HL-60 (cell line): ENCODE measurements around the gene PALS2.

ENCODE experiments used
- DNase-seq, 2 experiments: peaks; one replicate each; pipeline ENCODE4 v3.0.0-alpha.2; 2010 to 2020; ENCODE audit warnings: low read depth in 1 of 2, low spot score in 1 of 2
- H3K27ac ChIP-seq: fragments of 250-450 bp; sonication (Bioruptor Pico); replicated peaks from 2 replicates; pipeline ENCODE4 v1.5.1; 2020; ENCODE audit warnings: mild to moderate bottlenecking, moderate library complexity
- H3K27me3 ChIP-seq: fragments of 250-450 bp; sonication (Bioruptor Pico); 2 replicates; pipeline ENCODE4 v1.5.1; 2021; ENCODE audit warnings: mild to moderate bottlenecking, moderate library complexity; ENCODE audit not compliant: insufficient read depth, poor library complexity, severe bottlenecking
- H3K4me3 ChIP-seq: replicated peaks from 2 replicates; pipeline ENCODE4 v1.5.1; 2011; ENCODE audit warnings: mild to moderate bottlenecking, control low read depth, low read length; ENCODE audit not compliant: insufficient read depth
- CTCF ChIP-seq: IDR thresholded peaks from one replicate; pipeline ENCODE4 v1.5.1; 2011; ENCODE audit warnings: low read length, control low read depth, inconsistent platforms; ENCODE audit not compliant: insufficient read depth
- GABPA ChIP-seq: IDR thresholded peaks from 2 replicates; pipeline ENCODE4 v1.6.1; 2012; ENCODE audit warnings: low read depth
- POLR2AphosphoS5 ChIP-seq: IDR thresholded peaks from 2 replicates; pipeline ENCODE4 v1.6.1; 2012; ENCODE audit warnings: low read depth
- REST ChIP-seq: IDR thresholded peaks from 2 replicates; pipeline ENCODE4 v1.6.1; 2012; ENCODE audit warnings: low read depth; ENCODE audit not compliant: insufficient replicate concordance
- SPI1 ChIP-seq: IDR thresholded peaks from 2 replicates; pipeline ENCODE4 v1.6.1; 2012; ENCODE audit warnings: low read depth, mild to moderate bottlenecking, borderline replicate concordance

Gene PALS2

GRCh38 chr7:24582166-24582565, 8.9 kb downstream of the PALS2 start:
- no peak for TF ChIP-seq POLR2AphosphoS5
- no peak for TF ChIP-seq REST
- TF ChIP-seq CTCF, result no peak
- TF ChIP-seq GABPA, result no peak
- no peak for TF ChIP-seq SPI1
- Histone ChIP-seq H3K27ac (no peak overlapping the region), H3K27me3 (no peaks in the 10 kb centered on the region), H3K4me3 (no peak overlapping the region)
- DNase-seq, result no peak

GRCh38 chr7:24587853-24588252, 14.6 kb downstream of the PALS2 start:
- Histone ChIP-seq H3K4me3 (no peak overlapping the region), H3K27me3 (no peaks in the 10 kb centered on the region), H3K27ac (no peak overlapping the region)
- TF ChIP-seq POLR2AphosphoS5 (no peak), GABPA (no peak), CTCF (no peak), REST (no peak), SPI1 (no peak)
- DNase-seq, result no peak

GRCh38 chr7:24591152-24591551, 17.9 kb downstream of the PALS2 start:
- TF ChIP-seq GABPA (no peak), CTCF (no peak), POLR2AphosphoS5 (no peak), SPI1 (no peak), REST (no peak)
- DNase-seq, result no peak
- Histone ChIP-seq H3K27me3 (no peaks in the 10 kb centered on the region), H3K27ac (no peak overlapping the region), H3K4me3 (no peak overlapping the region)
